ENCODE results near the gene MAGI2.

Gene MAGI2

DNA sequence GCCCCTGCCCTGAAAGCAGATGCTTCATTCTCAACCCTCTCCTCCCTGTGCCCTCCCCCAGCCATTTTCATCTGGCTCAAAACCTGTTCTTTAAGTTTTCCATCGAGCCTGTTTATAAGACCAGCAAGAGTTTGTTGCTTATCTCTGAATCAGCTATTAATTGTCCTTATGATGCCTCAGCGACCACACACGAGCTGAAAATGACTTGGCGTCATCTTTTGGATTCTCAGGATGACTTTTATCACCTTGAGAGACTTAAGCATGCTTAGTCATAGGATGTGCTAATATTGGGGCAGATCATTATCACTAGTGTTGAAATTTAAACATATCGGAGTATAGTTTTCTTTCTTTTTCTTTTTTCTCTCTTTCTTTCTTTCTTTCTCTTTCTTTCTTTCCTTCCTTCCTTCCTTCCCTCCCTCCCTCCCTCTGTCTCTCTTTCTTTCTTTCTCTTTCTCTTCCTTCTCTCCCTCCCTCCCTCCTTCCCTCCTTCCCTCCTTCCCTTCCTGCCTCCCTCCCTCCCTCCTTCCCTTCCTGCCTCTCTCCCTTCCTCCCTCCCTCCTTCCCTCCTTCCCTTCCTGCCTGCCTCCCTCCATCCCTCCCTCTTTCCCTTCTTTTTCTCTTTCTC lies 1470.4 kb downstream of the MAGI2 start:
- TF ChIP-seq, protein P1, sequence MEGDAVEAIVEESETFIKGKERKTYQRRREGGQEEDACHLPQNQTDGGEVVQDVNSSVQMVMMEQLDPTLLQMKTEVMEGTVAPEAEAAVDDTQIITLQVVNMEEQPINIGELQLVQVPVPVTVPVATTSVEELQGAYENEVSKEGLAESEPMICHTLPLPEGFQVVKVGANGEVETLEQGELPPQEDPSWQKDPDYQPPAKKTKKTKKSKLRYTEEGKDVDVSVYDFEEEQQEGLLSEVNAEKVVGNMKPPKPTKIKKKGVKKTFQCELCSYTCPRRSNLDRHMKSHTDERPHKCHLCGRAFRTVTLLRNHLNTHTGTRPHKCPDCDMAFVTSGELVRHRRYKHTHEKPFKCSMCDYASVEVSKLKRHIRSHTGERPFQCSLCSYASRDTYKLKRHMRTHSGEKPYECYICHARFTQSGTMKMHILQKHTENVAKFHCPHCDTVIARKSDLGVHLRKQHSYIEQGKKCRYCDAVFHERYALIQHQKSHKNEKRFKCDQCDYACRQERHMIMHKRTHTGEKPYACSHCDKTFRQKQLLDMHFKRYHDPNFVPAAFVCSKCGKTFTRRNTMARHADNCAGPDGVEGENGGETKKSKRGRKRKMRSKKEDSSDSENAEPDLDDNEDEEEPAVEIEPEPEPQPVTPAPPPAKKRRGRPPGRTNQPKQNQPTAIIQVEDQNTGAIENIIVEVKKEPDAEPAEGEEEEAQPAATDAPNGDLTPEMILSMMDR (conservative IDR thresholded peaks at IDR 0.05; ENCODE audit: low read depth, low read length), result no peak
- DNase-seq (ENCODE audit: low read depth), result peak; percentile 8
- H3K4me3 ChIP-seq (ENCODE audit: low read depth, low read length), result no peak overlapping the region

DNA sequence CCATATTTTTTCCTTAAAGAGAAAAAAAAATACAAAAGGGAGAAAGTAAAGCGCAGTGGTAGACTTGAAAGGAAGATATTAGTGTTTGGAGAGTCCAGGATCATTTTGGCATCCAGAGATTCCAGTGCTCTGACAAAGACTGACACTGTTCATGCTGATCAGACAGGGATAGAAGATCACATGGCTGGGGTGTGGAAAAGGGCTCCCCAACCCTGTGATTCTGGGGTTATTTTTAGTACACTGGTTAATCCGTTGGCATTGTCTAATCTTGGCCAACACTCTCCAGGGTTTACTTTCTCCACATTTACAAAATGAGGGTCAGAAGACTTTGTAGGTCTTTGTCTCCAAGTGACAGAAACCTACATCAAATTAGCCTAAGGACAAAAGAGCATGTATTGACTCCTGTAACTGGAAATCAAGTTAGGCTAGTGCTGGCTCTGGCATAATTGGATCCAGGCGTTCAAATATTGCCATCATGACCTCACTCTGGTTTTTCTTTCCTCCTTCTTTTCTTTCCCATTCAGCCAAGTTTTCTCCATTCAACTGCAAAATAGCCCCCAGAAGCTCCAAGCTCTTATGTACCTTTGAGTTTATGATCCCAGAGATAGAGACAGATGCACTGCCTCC lies 1473.3 kb downstream of the MAGI2 start:
- no peak overlapping the region for H3K4me3 ChIP-seq (ENCODE audit: low read depth, low read length)
- no peak for DNase-seq (ENCODE audit: low read depth)
- TF ChIP-seq, protein P1 (conservative IDR thresholded peaks at IDR 0.05; ENCODE audit: low read depth, low read length), result no peak

DNA sequence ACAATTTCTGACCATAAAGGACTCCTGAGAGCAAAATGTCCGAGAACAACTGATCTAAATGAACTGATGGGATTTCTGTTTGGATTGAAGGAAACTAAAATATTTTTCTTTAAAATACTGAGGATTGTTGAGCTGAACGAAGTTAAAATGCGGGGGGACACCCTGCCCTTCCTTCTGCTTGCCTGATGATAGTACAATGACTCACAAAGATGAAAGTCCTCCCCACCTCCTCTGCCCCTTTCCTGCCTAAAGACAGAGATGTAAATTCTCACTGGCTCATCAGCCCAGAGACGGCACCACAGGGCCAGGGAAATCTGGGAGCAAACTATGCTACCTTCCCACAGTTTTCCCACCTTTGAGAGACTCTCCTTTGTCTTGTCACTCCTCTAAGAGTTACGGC lies 1474.2 kb downstream of the MAGI2 start:
- no peak for DNase-seq (ENCODE audit: low read depth)
- no peak overlapping the region for H3K4me3 ChIP-seq (ENCODE audit: low read depth, low read length)
- TF ChIP-seq, protein P1 (conservative IDR thresholded peaks at IDR 0.05; ENCODE audit: low read depth, low read length), result no peak

DNA sequence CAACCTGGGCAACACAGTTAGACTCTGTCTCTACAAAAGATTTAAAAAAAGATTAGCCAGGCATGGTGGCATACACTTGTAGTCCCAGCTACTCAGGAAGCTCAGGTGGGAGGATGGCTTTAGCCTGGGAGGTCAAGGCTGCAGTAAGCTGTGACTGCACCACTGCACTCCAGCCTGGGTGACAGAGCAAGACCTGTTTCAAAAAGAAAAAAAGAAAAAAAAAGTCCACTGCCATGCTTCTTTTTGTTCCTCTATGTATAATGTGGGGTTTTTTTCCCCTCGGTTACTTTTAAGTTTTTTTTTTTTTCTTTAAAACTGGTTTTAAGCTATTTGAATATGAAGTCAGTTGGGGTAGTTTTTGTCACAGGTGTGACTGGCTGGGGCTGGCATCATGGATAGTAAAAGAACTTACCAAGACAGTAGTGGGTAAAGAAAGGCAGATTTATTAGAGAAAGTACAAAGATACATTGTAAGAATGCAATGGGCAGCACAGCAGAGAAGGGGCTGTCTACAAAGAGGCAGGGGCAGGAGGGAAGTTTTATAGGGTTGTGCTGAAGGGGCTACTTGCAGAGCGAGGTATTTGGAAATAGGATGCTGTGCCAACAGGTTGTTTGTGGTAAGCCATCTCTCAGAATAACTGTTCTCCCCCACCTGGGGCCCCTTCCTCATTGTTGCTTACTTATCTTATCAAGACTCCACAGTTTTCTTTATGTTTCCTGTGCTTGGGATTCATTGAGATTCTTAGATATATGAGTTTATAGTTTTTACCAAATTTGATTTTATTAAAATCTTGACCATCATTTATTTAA lies 1477.6 kb downstream of the MAGI2 start:
- TF ChIP-seq, protein P1 (conservative IDR thresholded peaks at IDR 0.05; ENCODE audit: low read depth, low read length), result no peak
- no peak for DNase-seq (ENCODE audit: low read depth)
- no peak overlapping the region for H3K4me3 ChIP-seq (ENCODE audit: low read depth, low read length)

DNA sequence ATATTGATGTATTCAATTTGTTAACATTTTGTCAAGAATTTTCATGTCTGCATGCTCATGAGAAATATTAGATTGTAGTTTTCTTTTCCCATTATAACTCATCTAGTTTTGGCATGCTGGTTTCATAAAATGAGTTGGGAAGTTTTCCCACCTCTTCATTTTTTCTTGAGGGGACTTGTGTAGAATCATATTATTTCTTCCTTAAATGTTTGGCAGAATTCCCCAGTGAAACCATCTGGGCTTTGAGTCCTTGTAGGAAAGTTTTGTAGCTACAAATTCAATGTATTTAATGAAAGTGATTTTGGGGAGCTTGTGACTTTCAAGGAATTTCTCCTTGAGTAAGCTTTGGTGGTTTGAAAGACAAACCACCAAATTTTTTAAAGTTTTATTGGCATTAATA lies 1481.7 kb downstream of the MAGI2 start:
- TF ChIP-seq, protein P1 (conservative IDR thresholded peaks at IDR 0.05; ENCODE audit: low read depth, low read length), result no peak
- H3K4me3 ChIP-seq (ENCODE audit: low read depth, low read length), result no peak overlapping the region
- no peak for DNase-seq (ENCODE audit: low read depth)

DNA sequence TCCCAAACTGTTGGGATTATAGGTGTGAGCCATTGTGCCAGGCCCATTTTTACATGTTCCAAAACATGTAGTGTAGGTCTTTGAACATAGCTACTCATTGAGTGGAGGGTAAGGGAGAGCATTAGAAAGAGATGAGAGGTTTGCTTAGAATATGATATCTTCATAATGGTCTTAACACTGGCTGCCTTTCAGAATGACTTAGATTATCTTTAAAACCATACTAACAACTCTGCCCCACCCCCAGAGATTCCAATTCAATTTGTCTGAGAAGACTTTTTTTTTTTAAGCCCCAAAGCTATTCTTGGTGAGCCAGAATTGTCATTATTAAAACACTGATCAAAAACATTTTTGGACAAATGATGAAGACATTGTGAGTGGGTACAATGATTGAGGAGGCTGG lies 1486.0 kb downstream of the MAGI2 start:
- DNase-seq (ENCODE audit: low read depth), result no peak
- TF ChIP-seq, protein P1 (conservative IDR thresholded peaks at IDR 0.05; ENCODE audit: low read depth, low read length), result no peak
- no peak overlapping the region for H3K4me3 ChIP-seq (ENCODE audit: low read depth, low read length)

Measured in choroid plexus epithelial cell (primary cell).